Measurements from ENCODE around the gene IL1RAPL2. TPM values are rescaled to one million over a fixed set of nuclear protein-coding genes. Genes with fewer than 3 reads are reported as not detected.

The IL1RAPL2 gene
- total and polyA plus RNA-seq, 2 of the 8 experiments (the other 6 are each of a cell fraction or from before 2014, with no cell fraction given): 0.20 to 1.3 TPM

DNA sequence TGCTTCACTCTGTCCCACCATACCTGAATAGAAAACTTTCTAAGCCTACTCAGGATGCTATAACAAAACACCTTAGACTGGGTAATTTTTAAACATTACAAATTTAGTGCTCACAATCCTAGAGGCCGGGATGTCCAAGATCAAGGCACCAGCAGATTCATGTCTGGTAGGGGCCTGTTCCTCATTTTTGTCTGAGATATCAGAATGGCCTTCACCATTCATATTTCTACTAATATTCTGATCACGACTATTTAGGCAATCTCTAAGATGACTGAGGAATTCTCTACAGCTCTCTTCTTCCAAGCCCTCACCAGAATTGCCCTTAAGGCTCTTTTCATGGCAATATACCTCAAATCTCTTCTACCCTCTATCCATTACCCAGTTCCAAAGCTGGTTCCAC is 1178.9 kb downstream of the IL1RAPL2 start:
- no peak overlapping the region for H2BK15ac ChIP-seq (ENCODE audit: low read length)
- WGBS, 2 experiments (ENCODE audit: extremely low coverage in 1 of 2, insufficient coverage in 1 of 2, insufficient read length in 1 of 2, insufficient replicate concordance in 2 of 2, low coverage in 1 of 2, low lambda C conversion rate in 2 of 2, missing lambda C conversion rate in 1 of 2): 93% methylated on average over 2 of the region's 2 CpGs; no CpG with 5 or more reads in 1 of the 2 experiments
- H2BK5ac ChIP-seq (ENCODE audit: low read depth, low read length): no peak overlapping the region
- no peak overlapping the region for H2BK20ac ChIP-seq (ENCODE audit: low read length)
- no peak overlapping the region for H3K4me2 ChIP-seq (ENCODE audit: insufficient read depth in 1 of 2, low read depth in 2 of 2, low read length in 2 of 2)
- no peak overlapping the region for H3K4me3 ChIP-seq (ENCODE audit: extremely low read depth in 1 of 4, insufficient read depth in 2 of 4, low read depth in 3 of 4, low read length in 4 of 4)
- H3K23ac ChIP-seq (ENCODE audit: insufficient read length): no peak overlapping the region
- DNase-seq (ENCODE audit: low read depth in 1 of 2, low spot score in 2 of 2): no peak
- H4K91ac ChIP-seq (replicated peaks; ENCODE audit: insufficient read length, low read length): no peak overlapping the region
- no peak overlapping the region for H2BK12ac ChIP-seq (ENCODE audit: low read depth, low read length)
- H3K79me2 ChIP-seq (ENCODE audit: control insufficient read depth in 1 of 2, insufficient read depth in 2 of 2, low read length in 2 of 2): no peaks in the 10 kb centered on the region
- H2AK5ac ChIP-seq (ENCODE audit: low read depth, low read length): no peak overlapping the region
- CTCF ChIA-PET (ENCODE audit: partially characterized antibody): no interaction called here
- H4K8ac ChIP-seq (ENCODE audit: extremely low read depth, insufficient read depth, low read length): no peak overlapping the region
- no peak overlapping the region for H4K5ac ChIP-seq (ENCODE audit: insufficient read length, low read depth, low read length)
- no peaks in the 10 kb centered on the region for H3K9me3 ChIP-seq (ENCODE audit: insufficient read depth in 2 of 2, low read depth in 1 of 2, low read length in 1 of 2)
- no peak for FAIRE-seq
- no peak overlapping the region for H3K14ac ChIP-seq (ENCODE audit: insufficient read length)
- no peak overlapping the region for H3K27ac ChIP-seq (ENCODE audit: low read depth, low read length)
- POLR2A ChIA-PET (ENCODE audit: partially characterized antibody): no interaction called here
- no peaks in the 10 kb centered on the region for H3K36me3 ChIP-seq (ENCODE audit: control insufficient read depth in 2 of 4, insufficient read depth in 4 of 4, low read length in 3 of 4)
- H3K18ac ChIP-seq (ENCODE audit: extremely low read depth, low read length): no peak overlapping the region
- no peak overlapping the region for H3K56ac ChIP-seq (replicated peaks; ENCODE audit: insufficient read length, low read depth, low read length)
- no peak overlapping the region for H3K9ac ChIP-seq (replicated peaks in 1 of 4; ENCODE audit: extremely low read depth in 1 of 4, low read depth in 3 of 4, low read length in 3 of 4)
- no peak overlapping the region for H2AFZ ChIP-seq (ENCODE audit: low read length)
- no peaks in the 10 kb centered on the region for H3K27me3 ChIP-seq (replicated peaks in 1 of 4; ENCODE audit: control insufficient read depth in 3 of 4, extremely low read depth in 1 of 4, insufficient read depth in 3 of 4, low read length in 3 of 4)
- H3K4me1 ChIP-seq (replicated peaks in 1 of 4; ENCODE audit: control insufficient read depth in 3 of 4, insufficient read depth in 4 of 4, low read length in 3 of 4): no peaks in the 10 kb centered on the region
- no peaks in the 10 kb centered on the region for H4K20me1 ChIP-seq (replicated peaks in 1 of 2; ENCODE audit: control insufficient read depth in 1 of 2, insufficient read depth in 2 of 2, low read length in 2 of 2)
- no peaks in the 10 kb centered on the region for H3K23me2 ChIP-seq (ENCODE audit: low read depth, low read length)
- no peak overlapping the region for H2BK120ac ChIP-seq (replicated peaks; ENCODE audit: low read depth, low read length)
- H3K4ac ChIP-seq (replicated peaks; ENCODE audit: insufficient read length, low read depth, low read length): no peak overlapping the region
- no peaks in the 10 kb centered on the region for H3K79me1 ChIP-seq (ENCODE audit: low read depth, low read length)
- TF ChIP-seq SUZ12 (IDR thresholded peaks at IDR 0.05; ENCODE audit: low read length): no peak
- no peak for TF ChIP-seq JUND (IDR thresholded peaks at IDR 0.05; ENCODE audit: low read length)
- TF ChIP-seq TCF12 (IDR thresholded peaks at IDR 0.05; ENCODE audit: low read depth, low read length): no peak
- TF ChIP-seq ZNF274 (IDR thresholded peaks at IDR 0.05; ENCODE audit: borderline replicate concordance, extremely low read depth, low read length): no peak
- no peak for TF ChIP-seq FOSL1 (IDR thresholded peaks at IDR 0.05; ENCODE audit: insufficient read depth, low read depth, low read length)

Data from H1 (cell line).